Neural crest cell (in vitro differentiated cells): Measurements from ENCODE around the gene ESPL1. TPM values are rescaled to one million over a fixed set of nuclear protein-coding genes. Genes with fewer than 3 reads are reported as not detected.

Experiments
- DNase-seq: peaks from one replicate; pipeline ENCODE4 v3.0.0; 2021; ENCODE audit warnings: low read depth, mixed read lengths, low spot score
- H3K27ac Mint-ChIP-seq: one replicate; pipeline ENCODE4 v1.8.0; 2021; ENCODE audit warnings: mild to moderate bottlenecking, mixed read lengths; ENCODE audit not compliant: unreplicated experiment
- H3K27me3 Mint-ChIP-seq: 2 replicates; pipeline ENCODE4 v1.8.0; 2021; ENCODE audit warnings: low read depth, mild to moderate bottlenecking, mixed read lengths
- H3K36me3 Mint-ChIP-seq: 2 replicates; pipeline ENCODE4 v1.8.0; 2021; ENCODE audit warnings: low read depth, mild to moderate bottlenecking, mixed read lengths
- H3K4me1 Mint-ChIP-seq: 2 replicates; pipeline ENCODE4 v1.8.0; 2021; ENCODE audit warnings: mixed read lengths
- H3K4me3 Mint-ChIP-seq: one replicate; pipeline ENCODE4 v1.8.0; 2021; ENCODE audit warnings: mild to moderate bottlenecking, mixed read lengths
- H3K9me3 Mint-ChIP-seq: 2 replicates; pipeline ENCODE4 v1.8.0; 2021; ENCODE audit warnings: mixed read lengths
- CTCF ChIP-seq: fragments of 200-600 bp; sonication (generic); conservative IDR thresholded peaks from 2 replicates; pipeline ENCODE4 v1.5.0; 2021; ENCODE audit warnings: antibody characterized with exemption, mild to moderate bottlenecking
- long read RNA-seq: library from polyadenylated mRNA; unstranded; transcript quantifications from one replicate; pipeline ENCODE4 v2.0.0, GENCODE V29; 2020
- total RNA-seq: library from RNA; stranded (reverse); gene quantifications from 2 replicates; pipeline ENCODE4 v1.2.1, GENCODE V29; 2021

Gene ESPL1
- total RNA-seq, result 56.3 and 65.8 TPM in 2 replicates
- long read RNA-seq, partial matches to known transcripts, result 5 of 8 reads
- long read RNA-seq, other reads (novel, unspliced or antisense), result 3 of 8 reads

GRCh38 chr12:53267999-53268629 is at the start of gene ESPL1:
ESPL1 (plus strand) TSS chr12:53268299; CDS start chr12:53268767, 468 bp downstream.
- H3K36me3 Mint-ChIP-seq, result peaks cover 13% of the 10 kb centered on the region
- H3K4me1 Mint-ChIP-seq, result peaks cover 35% of the 10 kb centered on the region
- no peaks in the 10 kb centered on the region for H3K27me3 Mint-ChIP-seq
- peak within 1 kb of the TSS; percentile 99 for H3K27ac Mint-ChIP-seq
- H3K9me3 Mint-ChIP-seq, result no peaks in the 10 kb centered on the region
- peak; percentile 71 for DNase-seq
- peak within 1 kb of the TSS; percentile 99 for H3K4me3 Mint-ChIP-seq
- TF ChIP-seq CTCF, result peak; percentile 60

DNA sequence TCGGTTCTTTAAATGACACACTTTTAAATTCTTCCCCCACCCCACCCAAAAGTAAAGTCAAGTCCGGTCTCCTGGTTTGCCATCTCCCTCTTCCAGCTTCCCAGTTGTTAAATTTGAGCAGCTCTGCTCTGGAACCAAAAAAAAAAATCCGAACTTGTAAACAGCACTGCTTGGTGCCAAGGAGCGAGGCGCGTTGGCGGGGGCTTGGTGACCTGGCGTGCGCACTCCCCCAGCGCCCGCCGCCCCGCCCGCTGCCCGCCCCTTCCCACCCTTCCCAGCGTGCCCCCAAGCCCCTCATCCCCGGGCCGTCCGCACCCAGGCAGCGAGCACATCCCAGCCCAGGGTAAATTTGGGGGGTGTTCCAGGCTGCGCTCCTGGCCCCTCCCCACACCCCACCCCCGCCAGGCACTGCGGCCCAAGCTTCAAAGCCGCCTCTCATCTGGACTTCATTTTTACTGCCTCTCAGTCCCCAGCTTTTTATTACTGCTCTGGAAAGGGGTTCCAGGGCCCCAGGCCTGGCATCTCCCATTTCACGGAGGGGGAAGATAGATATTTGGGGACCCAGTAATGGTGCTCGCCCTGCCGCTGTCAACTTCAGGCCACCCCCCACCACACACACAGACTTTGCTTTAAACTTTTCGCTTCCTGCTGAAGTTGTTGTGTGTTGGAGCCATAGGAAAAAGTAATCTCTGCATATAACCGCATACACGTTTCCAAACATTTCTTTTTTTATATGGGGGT is 49.4 kb upstream of the ESPL1 start:
- H3K4me3 Mint-ChIP-seq, result peak overlapping the region; percentile 87
- no peaks in the 10 kb centered on the region for H3K36me3 Mint-ChIP-seq
- H3K4me1 Mint-ChIP-seq, result peaks cover 74% of the 10 kb centered on the region
- DNase-seq, result no peak
- no peak for TF ChIP-seq CTCF
- H3K9me3 Mint-ChIP-seq, result no peaks in the 10 kb centered on the region
- peaks cover 63% of the 10 kb centered on the region for H3K27me3 Mint-ChIP-seq
- H3K27ac Mint-ChIP-seq, result no peak overlapping the region

GRCh38 chr12:53219292-53219955 is 48.7 kb upstream of the ESPL1 start:
- Mint-ChIP-seq H3K27ac (no peak overlapping the region), H3K9me3 (no peaks in the 10 kb centered on the region), H3K4me1 (peaks cover 76% of the 10 kb centered on the region), H3K36me3 (no peaks in the 10 kb centered on the region), H3K4me3 (peak overlapping the region; percentile 87), H3K27me3 (peaks cover 69% of the 10 kb centered on the region)
- TF ChIP-seq CTCF, result no peak
- no peak for DNase-seq

DNA sequence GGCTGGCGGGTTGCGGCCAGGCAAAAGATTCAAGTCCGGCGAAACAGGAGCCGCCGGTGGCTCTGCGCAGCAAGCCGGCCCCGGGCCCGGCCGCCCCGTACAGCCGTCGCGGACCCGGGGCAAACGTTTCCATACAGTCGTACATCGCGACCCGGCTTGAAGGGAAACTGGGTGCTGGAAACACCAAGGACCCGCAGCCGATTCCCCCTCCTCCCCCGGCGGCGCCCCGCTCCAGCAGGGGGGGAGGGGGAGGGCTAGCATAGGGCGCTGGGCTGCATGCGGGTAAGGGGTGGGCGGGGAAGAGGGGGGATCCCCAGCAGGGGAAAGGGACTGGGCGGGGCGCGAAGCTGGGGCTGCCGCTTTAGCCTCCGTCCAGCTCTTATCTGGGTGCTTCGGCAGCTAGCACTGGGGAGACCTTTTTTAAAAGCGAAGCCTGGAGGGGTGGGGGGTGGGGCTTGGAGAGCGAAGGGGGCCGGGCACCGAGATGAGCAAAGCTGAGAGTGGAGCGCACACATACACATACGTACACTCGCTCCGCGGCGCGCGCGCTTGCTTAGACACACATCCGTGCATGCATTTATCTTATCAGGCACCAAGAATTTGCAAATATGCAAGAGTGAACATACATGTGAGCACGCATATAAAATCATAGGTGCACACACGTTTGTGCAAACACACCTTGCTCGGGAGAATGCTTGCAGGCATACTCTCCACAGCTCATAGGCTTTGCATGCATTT is 48.0 kb upstream of the ESPL1 start:
- Mint-ChIP-seq H3K27me3 (peaks cover 74% of the 10 kb centered on the region), H3K27ac (no peak overlapping the region), H3K9me3 (no peaks in the 10 kb centered on the region), H3K4me3 (peak overlapping the region; percentile 88), H3K4me1 (peaks cover 76% of the 10 kb centered on the region), H3K36me3 (no peaks in the 10 kb centered on the region)
- DNase-seq, result no peak
- TF ChIP-seq CTCF, result no peak

- no peaks in the 10 kb centered on the region for H3K36me3 Mint-ChIP-seq
- H3K4me1 Mint-ChIP-seq, result peaks cover 76% of the 10 kb centered on the region
- H3K27ac Mint-ChIP-seq, result no peak overlapping the region
- H3K4me3 Mint-ChIP-seq, result peak overlapping the region; percentile 88
- peaks cover 75% of the 10 kb centered on the region for H3K27me3 Mint-ChIP-seq
- no peaks in the 10 kb centered on the region for H3K9me3 Mint-ChIP-seq
- no peak for TF ChIP-seq CTCF
- DNase-seq, result peak; percentile 78
Observed at GRCh38 chr12:53220694-53221202, 47.4 kb upstream of the ESPL1 start.
